ENCODE data around the gene FBLN2.

Gene FBLN2

DNA sequence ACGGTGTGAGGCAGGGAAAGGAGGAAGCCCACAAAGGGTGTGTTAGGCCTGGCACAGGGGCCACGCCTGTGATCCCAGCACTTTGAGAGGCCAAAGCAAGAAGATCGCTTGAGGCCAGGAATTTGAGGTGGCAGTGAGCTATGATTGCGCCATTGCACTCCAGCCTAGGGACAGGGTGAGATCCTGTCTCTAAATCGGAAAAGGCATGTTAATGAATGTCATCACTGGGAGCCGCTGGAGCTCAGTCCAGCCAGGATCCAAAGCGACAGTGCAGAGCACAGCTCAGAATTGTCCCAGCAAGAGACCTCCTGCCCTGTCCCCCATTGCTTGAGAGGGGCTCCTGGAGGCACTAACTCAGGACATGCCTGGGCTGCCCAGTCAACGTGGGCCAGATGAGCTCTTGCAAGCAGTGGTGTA, 15.0 kb upstream of the FBLN2 start:
- no peak for DNase-seq

DNA sequence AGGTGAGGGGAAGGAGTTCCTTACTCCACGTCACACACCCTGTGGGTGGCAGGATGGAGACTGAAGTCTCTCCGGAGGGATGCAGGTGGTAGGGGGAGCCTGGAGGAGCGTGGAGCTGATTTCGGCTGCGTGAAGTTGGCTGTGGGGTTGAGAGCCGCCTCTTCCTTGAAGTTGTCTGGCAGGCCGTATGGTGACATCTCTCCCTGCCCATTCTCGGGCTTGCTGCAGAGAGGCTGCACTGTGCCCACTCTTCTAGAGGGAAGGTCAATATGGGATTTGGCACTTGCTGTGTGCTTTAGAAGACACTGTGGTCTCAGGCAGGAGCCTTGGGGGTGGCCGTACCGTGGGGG, 13.4 kb upstream of the FBLN2 start:
- no peak for DNase-seq

DNA sequence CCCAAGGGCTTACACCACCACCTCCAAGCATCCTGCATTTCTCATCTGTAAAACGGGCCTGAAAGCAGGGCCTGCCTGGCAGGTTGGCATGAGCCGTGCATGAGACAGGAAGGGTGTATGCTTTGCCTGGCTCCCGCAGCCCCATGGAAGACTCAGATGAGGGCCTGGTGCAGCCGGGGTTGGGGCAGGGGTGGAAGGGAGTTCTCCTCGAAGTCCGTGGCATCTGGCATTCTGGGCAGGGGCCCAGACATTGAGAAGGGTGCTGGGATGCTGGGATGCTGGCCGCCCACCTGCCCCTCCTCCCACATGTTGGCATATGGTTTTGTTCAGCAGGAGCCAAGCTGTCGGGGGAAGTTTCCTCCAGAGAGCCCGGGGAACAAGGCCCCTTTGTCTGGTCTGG, 13.0 kb upstream of the FBLN2 start:
- DNase-seq: no peak

DNA sequence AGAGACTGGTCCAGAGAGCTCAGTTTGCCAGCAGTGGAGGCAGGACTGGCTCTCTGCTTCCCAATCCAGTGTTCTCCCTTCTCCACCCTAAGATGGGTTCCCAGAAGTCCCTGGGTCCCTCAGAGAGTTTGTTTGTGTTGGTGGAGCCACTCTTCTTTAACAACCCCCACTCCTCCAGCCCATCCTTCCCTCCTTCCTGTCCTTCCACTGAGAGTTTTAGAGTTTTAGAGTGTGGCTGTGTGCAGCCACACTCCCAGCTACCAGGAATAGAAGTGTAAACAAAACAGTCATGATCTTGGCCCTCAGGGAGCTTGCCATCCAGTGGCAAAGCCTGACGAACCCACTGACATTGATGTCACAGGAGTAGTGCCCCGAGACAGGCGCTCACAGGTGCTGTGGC, 12.5 kb upstream of the FBLN2 start:
- no peak for DNase-seq

DNA sequence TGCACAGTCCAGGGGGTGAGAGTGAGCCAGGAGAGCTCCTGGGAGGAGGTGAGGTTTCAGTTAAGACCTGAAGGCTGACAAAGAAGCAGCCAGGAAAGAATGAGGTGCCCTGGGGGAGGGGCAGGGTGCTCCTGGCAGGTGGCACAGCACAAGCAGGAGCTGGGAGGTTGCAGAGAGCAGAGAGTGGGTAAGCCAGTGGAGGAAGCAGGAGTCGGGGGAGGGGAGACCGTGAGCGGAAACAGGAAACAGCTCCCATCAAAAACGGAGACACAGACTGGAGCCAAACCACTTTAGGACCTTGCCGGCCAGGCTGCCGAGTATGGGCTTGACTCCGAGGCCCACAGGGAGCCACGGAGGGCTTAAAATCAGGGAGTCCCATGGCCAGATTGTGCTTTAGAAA, 12.1 kb upstream of the FBLN2 start:
- no peak for DNase-seq

DNA sequence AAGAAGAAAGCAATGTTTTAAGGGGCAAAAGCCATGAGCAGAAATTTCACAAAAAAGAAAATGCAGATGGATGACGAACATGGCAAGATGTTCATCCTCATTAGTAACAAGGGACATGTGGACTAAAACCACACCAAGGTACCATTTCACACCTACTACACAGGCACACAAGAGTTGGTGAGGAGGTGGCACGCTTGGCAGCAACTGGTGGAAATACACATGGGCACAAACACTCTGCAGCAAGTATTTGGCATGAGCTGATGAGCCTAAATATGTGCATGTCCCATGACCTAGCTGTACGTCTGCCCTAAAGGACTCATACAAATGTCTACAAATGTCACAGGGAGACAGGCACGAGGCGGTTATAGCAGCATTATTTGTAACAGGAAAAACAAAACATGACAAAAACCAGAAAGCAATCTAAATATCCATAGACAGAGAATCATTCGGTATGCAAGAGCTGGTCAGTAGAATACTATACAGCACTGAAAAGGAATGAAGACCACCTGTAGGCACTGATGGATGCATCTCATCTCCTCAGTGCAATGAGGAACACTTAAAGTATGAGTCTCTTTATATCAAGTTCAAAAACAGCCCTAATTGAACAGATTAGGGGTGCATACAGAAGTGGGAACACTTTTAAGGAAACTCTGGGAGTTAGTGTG, 11.5 kb upstream of the FBLN2 start:
- DNase-seq: no peak

DNA sequence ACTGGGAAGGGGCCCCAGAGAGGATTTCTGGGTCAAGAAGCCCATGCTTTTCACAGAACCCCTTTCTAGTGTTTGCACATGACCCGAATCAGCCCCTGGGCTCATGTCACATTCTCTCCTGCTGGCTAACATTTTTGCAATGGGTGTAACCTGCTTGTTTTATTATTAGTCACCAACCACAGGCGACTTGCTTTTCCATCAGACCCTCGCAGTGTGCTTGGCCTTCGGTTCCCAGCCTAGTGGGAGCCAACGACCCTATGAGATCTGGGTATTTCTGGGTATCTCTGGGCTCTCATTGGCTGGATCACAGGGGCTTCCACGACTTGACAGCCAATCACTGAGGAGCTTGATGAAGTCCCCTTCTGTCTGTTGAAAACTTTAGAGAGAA, 11.0 kb upstream of the FBLN2 start:
- no peak for DNase-seq

DNA sequence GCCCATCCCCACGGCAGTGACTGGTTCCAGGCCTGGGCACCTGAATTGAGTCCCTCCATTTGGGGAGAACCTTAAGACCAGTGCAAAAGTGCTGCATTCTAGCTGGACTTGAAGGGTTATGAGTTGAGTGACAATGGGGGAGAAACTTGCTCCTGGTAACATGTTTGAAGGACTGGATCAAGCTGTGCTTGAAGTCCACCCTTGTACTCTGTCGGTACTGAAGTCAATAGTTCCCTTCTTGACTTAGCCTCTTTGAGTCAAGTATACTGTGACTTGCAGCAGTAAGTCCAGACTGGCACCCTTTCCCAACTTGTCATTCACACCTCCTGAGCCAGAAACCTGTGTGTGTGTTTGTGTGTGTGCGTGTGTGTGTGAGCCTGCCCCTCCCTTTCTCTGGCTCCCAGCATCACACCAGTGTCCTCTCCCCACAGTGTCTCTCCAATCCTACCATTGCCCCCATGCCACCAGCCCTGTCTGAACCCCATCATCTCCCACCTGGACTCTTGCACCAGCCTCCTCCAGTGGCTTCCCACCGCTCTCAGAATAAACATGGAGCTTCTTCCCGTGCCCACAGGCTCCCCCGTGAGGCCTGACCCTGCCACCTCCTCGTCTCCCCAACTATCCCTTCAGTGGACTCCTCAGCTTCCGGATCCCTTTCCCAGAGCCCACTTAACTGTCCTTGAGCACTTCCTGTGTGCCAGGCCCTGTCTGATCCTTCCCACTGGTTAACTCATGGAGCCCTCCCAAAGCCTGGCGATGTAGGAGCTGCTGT, 10.2 kb upstream of the FBLN2 start:
- no peak for DNase-seq

DNA sequence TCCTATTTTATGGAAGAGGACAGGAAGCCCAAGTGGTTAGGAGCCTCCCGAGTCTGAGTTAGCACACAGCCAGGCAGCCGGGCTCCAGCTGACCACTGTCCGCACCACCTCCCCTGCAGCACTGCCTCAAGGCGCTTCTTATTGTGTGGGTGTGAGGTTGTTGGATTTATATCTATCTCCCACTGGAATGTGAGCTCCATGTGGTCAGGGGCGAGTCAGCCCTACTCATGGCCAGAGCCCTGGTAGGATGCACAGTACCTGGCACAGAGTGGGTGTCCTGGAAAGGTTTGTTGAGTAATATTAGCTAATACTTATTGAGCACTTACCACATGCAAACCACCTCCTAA, 9.7 kb upstream of the FBLN2 start:
- no peak for DNase-seq

DNA sequence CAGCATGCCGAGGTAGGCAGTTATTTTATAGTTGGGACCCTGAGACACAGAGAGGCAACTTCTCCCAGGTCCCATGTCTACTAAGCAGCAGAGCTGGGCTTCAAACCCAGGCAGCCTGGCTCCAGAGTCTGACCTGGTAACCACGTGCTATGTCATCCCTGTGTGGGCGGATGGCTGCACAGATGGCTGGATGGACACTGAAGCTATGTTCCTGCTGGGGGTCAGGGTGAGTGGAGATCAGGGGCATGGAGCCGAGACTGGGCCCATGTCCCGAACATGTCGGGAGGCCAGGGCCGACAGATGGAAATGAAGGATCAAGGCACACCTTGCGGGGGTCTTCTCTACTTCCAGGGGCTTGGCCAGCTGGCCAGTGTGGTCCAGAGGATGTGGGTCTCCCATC, 9.3 kb upstream of the FBLN2 start:
- no peak for DNase-seq

DNA sequence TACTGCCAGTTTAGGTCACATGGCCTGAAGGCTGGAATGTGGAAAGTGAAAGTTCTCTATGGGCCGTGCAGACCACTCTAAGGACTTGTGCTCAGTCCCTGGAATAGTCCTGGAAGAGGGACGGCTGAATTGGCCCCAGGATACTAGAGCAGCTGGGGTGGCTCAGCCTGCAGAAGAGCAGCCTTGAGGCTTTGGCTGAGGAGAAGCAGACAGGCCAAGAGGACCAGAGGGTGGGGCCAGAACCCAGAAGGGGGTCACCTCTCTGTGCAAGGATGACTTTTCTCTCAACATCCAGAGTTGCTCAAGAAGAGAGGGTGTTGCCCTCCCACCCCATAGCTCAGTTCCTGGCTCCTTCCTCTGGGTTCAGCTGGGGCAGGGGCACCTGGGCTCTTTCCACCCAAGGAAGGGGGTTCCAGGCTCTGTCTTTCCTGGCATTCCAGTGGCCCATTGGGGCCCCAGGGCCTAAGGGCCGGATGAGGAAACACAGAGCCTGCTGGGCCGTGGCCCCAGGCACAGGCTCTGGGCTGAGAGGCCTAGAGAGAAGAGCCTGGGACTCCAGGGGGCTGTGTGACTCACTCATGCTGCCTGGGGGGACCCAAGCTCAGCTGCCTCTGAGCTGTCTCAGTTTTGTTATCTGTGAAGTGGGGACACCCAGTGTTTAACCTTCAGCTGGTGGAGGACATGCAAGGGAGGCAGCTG, 8.5 kb upstream of the FBLN2 start:
- no peak for DNase-seq

DNA sequence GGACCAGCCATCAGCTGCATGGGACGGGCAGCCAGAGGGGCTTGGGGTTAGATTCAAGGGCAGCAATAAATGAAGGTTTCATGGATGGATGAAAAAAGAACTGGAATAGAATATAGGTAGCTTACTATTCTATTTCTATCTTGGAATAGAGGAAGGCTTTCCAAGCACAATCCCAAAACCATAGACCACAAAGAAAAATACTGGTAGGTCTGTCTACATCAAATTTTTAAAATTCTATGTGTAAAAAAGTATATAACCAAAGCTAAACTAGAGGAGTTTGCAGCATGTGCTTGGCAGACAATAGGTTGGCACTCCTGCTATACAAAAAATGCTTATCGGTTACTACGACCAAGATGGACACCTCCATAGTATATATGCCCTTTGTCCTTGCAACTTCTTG, 7.2 kb upstream of the FBLN2 start:
- DNase-seq: no peak

DNA sequence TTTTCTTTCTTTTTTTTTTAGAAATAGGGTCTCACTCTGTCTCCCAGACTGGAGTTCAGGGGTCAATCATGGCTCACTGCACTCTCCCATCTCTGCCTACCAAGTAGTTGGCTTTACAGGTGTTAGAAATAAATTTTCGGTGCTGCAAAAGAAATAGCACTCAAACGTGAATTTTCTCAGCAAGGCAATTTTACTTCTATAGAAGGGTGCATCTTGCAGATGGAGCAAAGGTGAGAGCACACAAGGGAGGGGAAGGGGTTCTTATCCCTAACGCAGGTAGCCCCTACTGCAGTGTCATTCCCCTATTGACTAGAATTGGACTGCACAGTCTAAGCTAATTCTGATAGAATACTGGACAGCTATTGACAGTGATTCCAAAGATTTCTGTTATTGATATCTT, 6.8 kb upstream of the FBLN2 start:
- no peak for DNase-seq

DNA sequence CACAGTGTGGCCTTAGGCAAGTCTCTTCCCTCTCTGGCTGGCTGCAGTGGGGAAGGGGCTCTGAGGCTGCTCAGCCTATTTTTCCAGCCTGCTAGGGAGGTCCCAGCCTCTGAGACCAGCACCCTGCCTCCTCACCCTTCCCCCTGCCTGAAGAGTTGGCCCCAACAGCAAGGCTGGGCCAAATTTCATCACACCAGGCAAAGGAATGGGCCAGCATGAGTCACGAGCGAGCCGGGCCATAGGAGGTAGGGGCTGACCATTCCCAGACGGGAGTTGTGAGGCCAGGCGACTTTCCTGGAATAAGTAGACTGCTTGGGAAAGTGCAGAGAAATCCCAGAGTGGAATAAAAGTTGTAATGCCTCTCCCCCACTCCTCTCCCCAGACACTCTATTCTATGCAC, 5.7 kb upstream of the FBLN2 start:
- DNase-seq: no peak

DNA sequence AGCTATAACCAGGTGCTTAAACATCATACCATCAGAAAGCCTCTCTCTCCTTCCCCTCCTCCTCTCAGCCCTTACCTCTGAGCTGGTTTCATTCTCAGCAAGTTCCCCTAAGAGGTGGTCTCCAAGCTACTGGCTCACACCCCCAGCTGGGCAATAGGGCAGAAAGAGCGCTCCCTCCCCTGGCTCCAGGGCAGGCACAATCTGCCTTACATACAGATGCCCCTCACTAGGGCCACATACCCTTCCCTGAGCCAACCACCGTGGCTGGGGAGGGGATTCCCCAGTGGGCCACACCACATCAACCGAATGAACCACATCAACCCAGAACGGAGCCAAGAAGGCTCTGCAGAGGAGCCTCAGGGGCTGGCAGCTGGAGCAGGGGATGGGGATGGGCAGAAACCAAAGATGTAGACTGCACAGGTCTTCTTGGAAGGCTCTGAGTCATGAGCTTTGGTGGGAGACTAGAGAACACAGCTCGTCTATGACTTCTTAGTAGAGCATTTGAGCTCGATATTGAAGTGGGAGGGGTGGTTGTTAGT, 4.6 kb upstream of the FBLN2 start:
- DNase-seq: no peak

DNA sequence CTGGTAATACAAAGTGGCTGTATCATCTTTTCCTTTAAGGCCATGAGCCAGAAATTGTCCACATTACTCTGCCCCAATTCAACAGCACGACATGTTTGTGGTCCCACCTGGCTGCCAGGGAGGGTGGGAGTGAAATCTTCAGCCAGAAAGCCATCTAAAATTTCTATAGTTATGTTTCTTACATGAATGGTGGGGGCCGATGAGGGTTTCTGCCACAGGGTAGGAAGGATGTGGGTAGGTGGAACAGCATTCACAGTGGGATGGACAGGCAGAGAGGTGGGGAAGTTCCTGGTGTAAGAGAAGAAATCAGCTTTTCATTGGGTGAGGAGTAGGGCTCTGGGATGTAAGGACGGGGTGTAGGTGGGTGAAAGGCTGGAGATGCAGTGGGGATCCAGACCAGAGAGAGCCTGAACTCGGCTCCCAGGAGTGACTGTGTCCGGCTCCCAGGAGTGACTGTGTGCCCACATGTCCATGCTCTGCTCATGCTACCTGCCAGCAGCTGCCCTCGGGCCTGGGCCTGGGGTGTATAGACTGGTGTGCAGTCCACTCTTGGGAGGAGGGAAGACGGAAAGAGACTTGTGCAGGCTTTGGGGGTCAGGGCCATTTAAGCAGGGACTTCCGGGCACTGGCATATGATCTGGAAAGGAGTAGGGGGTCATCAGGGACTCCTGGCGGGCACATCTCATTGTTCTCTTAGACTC, 3.8 kb upstream of the FBLN2 start:
- DNase-seq: no peak

DNA sequence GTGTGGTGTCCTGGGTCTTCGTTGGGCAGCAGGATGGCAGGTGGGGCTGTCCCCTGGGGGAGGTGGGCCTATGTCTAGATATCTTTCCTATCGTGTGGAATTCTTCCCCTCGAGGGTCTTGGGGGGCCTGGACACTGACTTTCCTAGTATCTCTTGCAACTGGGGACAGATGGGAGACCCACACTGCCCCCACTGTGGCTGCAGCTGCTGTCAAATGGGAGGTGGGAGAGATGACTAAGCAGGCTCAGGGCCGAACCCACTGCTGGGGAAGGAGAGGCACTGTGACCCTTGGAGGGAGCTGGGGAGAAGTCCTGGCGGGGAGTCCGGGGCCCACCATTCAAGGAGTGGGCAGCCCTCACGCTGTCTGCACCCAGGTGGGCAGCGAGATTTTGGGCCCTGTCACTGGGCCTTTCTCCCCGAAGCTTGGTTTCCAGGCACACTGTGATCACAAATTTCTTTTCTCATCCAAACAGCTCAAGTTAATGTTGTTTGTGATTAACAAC, 2.9 kb upstream of the FBLN2 start:
- DNase-seq: no peak

DNA sequence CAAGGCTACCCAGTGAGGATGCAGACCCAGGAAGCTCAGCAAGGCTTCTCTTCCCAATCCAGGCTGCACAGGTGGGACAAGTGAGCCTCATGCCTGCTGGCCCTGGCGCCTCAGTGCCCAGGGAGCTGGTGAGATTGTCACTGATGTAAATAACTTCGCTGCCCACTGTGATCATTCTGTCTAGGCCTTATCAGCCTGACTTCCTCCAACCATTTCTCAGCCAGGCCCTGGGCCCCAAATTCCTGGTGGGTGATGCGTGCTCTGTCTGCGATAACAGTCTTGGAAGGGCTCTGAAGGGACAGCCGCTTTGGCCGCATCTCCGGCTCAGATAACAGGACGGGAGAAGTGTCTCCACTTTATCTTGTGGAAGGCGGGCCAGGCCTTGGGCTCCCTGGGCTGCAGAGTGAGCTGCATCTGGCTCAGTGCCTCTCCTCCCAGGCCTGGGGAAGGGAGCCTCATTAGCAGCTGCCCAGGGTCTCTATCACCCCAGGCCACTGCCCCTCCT, 2.2 kb upstream of the FBLN2 start:
- no peak for DNase-seq

DNA sequence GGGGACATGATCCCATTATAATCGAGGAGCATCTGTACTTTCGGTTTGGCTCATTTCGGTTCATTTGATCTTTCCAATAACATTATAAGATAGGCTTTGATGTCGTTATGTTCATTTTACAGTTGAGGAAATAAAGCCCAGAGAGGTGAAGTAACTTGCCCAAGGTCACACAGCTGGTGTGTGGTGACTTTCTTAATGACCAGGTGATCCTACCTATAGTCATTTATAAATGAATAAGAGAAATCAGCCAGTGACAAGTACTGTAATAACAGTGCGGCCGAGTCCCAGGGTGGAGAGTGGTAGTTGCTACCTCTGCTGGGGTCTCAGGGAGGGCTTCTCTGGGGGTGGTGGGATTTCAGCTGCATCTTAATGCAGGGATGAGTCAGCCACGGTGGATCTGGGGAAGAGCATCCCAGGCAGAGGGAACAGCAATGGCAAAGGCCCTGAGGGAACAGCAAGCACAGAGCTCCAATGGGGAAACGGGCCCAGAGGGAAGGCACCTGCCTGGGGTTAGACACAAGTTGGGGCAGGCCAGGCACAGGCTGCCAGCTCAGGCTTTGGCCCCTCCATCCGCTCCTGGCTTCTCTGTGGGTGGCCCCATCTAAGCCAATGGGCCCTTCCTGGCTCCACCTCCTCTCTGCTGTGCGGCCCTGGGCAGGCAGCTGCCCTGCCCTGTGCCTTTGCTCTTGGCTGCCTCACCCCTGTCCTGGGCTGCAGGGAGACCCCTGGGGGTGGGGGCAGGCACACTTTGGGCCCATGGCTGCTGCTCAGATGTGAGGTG, 1.1 kb upstream of the FBLN2 start:
- DNase-seq: no peak

DNA sequence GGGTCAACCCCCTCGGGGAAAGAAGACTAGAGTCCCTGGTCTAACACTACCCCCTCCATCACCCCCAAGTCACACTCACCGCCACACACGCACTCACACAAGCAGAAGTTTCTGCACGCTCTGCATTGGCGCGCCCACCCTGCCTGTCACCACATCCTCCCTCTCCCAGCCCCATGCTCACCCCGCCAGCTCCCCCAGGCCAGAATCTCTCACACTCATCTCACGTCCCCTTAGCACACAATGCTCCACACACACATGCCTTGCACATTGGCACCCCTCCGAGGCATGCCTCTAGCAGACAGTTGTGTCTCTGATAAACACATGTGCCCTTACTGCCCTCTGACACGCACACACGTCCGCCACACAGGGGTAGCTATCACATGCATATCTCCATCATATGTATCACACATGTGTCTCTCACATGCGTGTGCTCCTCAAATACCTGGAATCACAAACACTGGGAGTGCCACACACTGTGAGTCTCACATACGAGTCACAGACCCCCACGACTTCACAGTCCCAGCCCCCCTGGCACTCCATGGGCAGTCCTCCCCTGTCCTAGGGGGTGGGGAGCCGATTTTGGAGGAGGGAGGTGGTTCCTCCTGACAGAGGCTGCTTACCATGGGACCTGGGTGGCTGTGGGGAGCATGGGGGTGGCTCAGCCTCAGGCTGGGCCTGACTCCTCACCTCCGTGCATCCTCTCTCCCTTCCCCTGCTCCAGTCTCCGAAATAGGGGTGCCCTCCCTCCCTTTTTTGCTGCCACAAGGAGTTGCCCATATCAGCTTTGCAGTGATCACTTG, 898 bp downstream of the FBLN2 start:
- DNase-seq: no peak

DNA sequence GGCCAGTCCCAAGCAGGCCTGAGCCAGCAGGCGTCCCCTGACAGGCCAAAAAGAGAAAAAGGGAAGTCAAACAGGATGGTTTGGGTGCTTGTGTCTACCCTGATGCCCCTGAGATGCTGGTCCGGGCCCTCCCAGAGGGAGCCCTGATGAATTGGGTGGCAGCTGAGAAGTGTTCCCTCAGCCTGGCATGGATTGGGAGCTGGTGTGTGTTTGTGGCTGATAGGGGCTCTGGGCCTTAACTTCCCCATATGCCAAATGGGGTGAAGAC, 1.4 kb downstream of the FBLN2 start:
- DNase-seq: no peak
